Measurements from ENCODE around the gene CNTN5.

DNA sequence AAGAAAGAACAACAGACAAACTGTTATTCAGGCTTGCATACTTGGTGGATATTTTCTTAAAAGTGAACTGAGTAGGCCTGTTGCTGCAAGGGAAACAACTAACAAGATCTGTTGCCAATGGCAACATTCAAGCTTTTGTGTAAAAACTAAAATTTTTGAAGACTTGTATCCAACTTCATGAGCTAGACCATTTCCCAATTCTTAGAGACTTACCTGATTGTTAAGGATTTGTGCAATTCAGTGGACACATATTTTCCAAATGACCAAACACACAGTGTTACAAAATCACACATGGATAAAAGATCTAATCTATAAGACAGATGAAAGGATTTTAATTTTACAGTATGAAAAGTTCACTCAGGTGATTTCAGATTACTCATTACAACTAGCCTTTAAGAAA lies 564.1 kb downstream of the CNTN5 start:
- TF ChIP-seq, protein P1, sequence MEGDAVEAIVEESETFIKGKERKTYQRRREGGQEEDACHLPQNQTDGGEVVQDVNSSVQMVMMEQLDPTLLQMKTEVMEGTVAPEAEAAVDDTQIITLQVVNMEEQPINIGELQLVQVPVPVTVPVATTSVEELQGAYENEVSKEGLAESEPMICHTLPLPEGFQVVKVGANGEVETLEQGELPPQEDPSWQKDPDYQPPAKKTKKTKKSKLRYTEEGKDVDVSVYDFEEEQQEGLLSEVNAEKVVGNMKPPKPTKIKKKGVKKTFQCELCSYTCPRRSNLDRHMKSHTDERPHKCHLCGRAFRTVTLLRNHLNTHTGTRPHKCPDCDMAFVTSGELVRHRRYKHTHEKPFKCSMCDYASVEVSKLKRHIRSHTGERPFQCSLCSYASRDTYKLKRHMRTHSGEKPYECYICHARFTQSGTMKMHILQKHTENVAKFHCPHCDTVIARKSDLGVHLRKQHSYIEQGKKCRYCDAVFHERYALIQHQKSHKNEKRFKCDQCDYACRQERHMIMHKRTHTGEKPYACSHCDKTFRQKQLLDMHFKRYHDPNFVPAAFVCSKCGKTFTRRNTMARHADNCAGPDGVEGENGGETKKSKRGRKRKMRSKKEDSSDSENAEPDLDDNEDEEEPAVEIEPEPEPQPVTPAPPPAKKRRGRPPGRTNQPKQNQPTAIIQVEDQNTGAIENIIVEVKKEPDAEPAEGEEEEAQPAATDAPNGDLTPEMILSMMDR (IDR thresholded peaks at IDR 0.05; ENCODE audit: poor library complexity, severe bottlenecking), result no peak
- no peak for TF ChIP-seq SMC3 (conservative IDR thresholded peaks at IDR 0.05; ENCODE audit: poor library complexity)
- no peak for TF ChIP-seq MXI1 (conservative IDR thresholded peaks at IDR 0.05; ENCODE audit: poor library complexity, severe bottlenecking)
- no peak for TF ChIP-seq POLR2AphosphoS5 (IDR thresholded peaks at IDR 0.05)
- no peak for TF ChIP-seq EP300 (conservative IDR thresholded peaks at IDR 0.05; ENCODE audit: poor library complexity, severe bottlenecking)
- no peak for TF ChIP-seq TAF1 (IDR thresholded peaks at IDR 0.05; ENCODE audit: low read depth)
